HG02973 (cell line): ENCODE results near the gene C9orf43.

Experiments used
- ATAC-seq: cut with Tn5 transposase; IDR thresholded peaks from one replicate; pipeline ENCODE4 v1.9.1; 2021; ENCODE audit warnings: moderate library complexity; ENCODE audit not compliant: unreplicated experiment

C9orf43 gene

DNA sequence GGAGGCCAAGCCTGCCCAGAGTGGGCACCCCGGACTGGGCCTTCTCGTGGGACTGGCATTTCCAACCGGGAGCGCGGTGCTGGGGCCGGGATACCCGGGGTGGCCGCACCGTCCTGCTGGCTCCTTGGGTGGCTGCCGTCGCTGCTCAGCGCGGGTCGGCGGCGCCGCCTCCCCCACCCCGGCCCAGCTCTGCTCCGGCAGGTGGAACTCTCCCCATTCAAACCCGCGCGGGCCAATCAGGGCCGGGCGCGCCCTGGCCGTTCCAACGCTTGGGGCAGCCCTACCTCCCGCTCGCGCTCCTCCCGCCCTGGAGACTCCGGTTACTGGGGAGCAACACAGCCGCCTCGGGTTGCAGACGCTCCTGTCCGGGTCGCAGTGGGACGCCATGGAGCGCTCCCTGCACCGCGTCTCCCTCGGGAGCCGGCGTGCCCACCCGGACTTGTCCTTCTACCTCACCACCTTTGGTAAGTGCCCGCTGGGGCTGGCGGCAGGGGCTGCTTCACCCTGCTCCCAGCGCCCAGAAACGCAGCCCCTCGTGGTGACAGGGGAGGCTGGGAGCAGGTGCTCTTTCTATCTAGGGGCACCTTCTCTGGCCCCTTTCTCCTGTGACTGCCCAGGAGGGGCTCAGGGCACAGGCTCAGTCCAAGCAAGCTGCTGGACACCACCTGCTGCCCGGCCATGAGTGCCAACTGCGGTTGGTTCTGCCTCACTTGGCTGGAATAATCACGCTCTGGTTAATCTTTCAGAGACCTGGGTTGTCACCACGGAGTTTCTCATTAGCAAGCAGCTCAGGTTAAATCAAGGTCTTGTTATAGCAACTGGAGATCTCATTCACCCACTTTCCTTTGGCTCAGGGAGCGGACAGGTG is 53.1 kb downstream of the C9orf43 start, which contains the start of gene RGS3:
RGS3 (plus strand) TSS at position 310 of the 868 bp plus-strand sequence; CDS start at position 386, 76 bp downstream.
- no peak for ATAC-seq

- no peak for ATAC-seq
These were observed 53.7 kb downstream of the C9orf43 start for GRCh38 chr9:113464286-113464660.

DNA sequence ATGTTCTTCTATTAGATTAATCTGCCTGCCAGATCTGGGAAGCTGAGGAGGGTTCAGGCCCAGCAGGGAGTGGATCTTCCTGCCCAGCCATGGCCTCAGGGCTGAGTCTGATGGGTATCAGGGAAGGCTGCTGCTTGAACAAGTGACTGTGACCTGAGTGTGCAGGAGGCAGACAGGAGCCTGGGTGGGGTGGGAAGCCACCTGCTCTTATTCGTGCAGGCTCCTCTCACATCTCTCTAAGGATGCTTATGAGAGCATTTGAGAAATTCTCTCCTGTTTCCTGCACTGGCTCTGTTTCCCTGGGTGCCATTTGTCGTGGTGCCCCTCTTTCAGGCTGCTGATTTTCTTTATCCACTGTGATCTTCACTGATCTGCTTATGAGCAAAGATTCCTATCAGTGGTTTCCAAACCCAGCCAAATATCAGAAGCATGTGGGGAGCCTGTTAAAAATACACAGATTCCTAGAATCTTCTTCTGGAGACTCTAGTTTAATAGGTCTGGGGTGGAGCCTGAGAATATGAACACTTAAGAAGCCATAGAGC is 55.1 kb downstream of the C9orf43 start:
- ATAC-seq, result no peak

- ATAC-seq, result no peak
These were observed 56.6 kb downstream of the C9orf43 start for GRCh38 chr9:113467183-113467582.

GRCh38 chr9:113468716-113469448 is 58.3 kb downstream of the C9orf43 start:
- no peak for ATAC-seq

DNA sequence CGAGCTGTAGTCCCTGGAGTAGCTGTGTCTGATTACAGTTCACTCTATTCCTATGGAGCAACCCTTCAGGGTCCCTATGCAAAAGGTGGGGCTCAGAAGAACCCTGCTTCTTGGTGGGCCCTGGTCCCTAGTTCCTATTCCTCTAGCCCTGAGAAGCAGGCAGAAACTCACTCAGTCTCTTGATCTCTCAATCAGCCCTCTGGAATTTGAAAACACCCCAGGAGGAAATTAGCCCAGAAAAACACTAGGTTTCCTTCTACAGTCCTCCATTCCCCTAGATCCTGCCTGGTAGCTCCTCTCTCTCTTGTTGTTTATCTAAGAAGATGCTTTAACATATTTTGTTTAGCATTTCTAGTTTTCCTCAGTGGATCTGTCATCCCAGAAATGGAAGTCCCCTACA is 60.6 kb downstream of the C9orf43 start:
- ATAC-seq, result no peak

GRCh38 chr9:113471566-113471965 is 61.0 kb downstream of the C9orf43 start:
- no peak for ATAC-seq

- no peak for ATAC-seq
These were observed 61.7 kb downstream of the C9orf43 start for GRCh38 chr9:113472199-113472598.

DNA sequence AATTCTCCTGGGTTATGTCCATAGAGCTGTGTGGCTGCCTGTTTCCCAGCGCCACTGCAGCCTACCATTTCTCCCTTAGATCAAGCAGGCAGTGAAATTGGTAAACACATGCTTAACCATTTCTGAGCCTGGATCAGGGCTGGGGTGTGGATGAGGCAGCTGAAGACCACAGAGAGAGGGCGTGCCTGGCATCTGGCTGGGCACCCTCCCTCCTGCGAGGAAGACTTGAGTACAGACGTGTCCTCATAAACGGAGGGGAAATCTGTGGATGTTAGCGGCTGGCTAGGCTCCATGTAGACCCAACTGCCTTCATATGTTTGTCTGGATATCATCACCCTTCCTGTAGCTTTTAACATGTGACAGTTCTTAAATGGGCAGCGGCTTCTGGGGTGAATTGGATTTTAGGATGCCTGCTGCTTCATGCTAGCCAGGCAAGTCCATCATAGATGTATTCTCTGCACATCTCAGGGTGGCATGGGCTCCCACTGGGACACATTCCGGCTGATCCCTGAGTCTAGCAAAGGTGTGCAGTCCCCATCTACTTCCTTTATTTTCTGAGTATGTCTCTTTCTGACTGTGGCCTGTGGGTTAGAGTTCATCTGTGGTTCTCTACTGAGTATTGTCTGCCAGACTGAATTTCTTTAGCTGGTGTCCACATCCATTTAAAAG is 63.9 kb downstream of the C9orf43 start:
- ATAC-seq, result no peak

GRCh38 chr9:113475031-113475430 is 64.5 kb downstream of the C9orf43 start:
- no peak for ATAC-seq

- ATAC-seq, result no peak
These were observed 65.4 kb downstream of the C9orf43 start for GRCh38 chr9:113475992-113476391.

DNA sequence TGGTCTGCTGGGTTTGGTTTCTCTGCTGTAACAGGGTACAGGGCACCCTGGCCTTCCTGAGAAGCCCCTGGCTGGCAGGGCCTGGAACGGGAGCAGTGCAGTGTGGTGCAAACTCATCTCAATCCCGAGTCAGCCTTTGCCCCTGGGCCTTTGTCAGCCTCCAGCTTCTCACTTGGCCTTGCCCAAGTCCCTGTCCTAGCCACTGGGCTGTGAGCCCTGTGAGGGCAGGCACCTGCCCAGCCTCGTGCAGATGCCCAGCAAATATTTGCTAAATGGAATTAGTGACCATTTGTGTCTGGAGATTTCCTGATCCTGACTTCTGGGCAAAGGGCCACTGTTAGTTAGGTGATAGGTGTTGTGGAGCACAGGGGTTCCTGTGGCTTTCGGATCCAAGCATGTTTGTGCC is 66.0 kb downstream of the C9orf43 start:
- ATAC-seq, result no peak

DNA sequence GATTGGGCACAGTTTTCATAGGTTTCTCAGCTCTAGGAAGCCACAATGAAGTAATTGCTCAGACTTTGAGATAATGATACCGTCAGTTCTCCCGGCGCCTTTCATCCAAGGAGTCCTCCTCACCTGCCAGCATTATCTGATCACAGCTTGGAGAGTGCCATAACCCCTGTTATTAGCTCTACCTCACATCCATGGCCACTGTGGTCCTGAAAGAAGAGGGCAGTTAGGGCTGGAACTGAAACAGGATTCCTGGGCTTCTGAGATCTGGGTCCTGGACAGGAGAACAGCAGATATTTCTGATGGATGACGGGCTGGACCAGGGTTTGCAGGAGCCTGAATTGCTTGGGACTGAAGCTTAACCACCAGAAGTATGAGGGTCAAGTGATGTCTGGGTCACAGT is 66.5 kb downstream of the C9orf43 start:
- ATAC-seq, result no peak

GRCh38 chr9:113477661-113478060 is 67.1 kb downstream of the C9orf43 start:
- no peak for ATAC-seq

DNA sequence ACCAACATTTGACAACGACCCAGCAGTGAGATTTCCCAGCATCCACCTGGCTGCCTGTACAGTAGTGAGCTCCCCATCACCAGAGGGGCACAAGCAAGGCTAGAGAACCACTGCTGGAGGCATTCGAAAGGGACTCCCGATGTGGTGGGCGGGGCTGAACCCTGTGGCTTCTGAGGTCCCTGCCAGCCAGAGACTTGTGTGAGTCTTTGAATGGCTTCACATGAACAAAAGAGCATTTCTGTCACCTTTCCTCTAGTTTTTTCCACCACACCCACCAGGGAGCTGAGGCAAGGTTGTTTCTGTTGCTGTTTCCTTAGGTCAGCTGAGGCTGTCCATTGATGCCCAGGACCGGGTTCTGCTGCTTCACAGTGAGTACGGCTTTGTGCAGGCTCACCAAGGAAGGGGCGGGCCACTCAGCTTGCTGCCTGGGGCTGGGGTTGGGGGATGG is 68.7 kb downstream of the C9orf43 start:
- ATAC-seq, result no peak
